ENCODE measurements around the gene CUL2. TPM values are rescaled to one million over a fixed set of nuclear protein-coding genes. Genes with fewer than 3 reads are reported as not detected.

Gene CUL2
- total RNA-seq, 3 donors from 2014 or later: 18.5 to 40.4 (median 24.7) TPM

GRCh38 chr10:35124540-35124939 is 34.4 kb upstream of the CUL2 start:
- intact Hi-C loops (cut with DNase I, micrococcal nuclease): loop anchor here in 1 of 2 donors (5.0 kb wide), 1 partner anchor 93 kb away; no protein-coding TSS in a partner anchor
- Histone ChIP-seq H3K4me3 (no peak overlapping the region), H3K36me3 (ENCODE audit: low read depth) (no peaks in the 10 kb centered on the region), H3K4me1 (ENCODE audit: low read depth) (no peaks in the 10 kb centered on the region), H3K9me3 (no peaks in the 10 kb centered on the region)
- ATAC-seq (no peak), DNase-seq (no peak)
- no peak for TF ChIP-seq CTCF (IDR thresholded peaks at IDR 0.05)

GRCh38 chr10:35119378-35119777 is 29.2 kb upstream of the CUL2 start:
- intact Hi-C loops (cut with DNase I, micrococcal nuclease): no loop called here
- Histone ChIP-seq H3K9me3 (no peaks in the 10 kb centered on the region), H3K36me3 (ENCODE audit: low read depth) (no peaks in the 10 kb centered on the region), H3K4me1 (ENCODE audit: low read depth) (no peaks in the 10 kb centered on the region), H3K4me3 (no peak overlapping the region)
- DNase-seq (no peak), ATAC-seq (no peak)
- TF ChIP-seq CTCF (IDR thresholded peaks at IDR 0.05): no peak

GRCh38 chr10:35112571-35112970 is 22.4 kb upstream of the CUL2 start:
- Histone ChIP-seq H3K4me3 (no peak overlapping the region), H3K36me3 (ENCODE audit: low read depth) (no peaks in the 10 kb centered on the region), H3K9me3 (no peaks in the 10 kb centered on the region), H3K4me1 (ENCODE audit: low read depth) (no peaks in the 10 kb centered on the region)
- ATAC-seq (no peak), DNase-seq (no peak)
- intact Hi-C loops (cut with DNase I, micrococcal nuclease): no loop called here
- no peak for TF ChIP-seq CTCF (IDR thresholded peaks at IDR 0.05)

GRCh38 chr10:35103882-35104281 is 13.7 kb upstream of the CUL2 start:
- ATAC-seq: no peak
- no peak for TF ChIP-seq CTCF (IDR thresholded peaks at IDR 0.05)
- intact Hi-C loops (cut with DNase I, micrococcal nuclease): no loop called here
- H3K4me3 ChIP-seq: no peak overlapping the region
- DNase-seq: no peak
- no peaks in the 10 kb centered on the region for H3K9me3 ChIP-seq
- no peaks in the 10 kb centered on the region for H3K4me1 ChIP-seq (ENCODE audit: low read depth)
- H3K36me3 ChIP-seq (ENCODE audit: low read depth): no peaks in the 10 kb centered on the region

GRCh38 chr10:35097510-35097909 is 7.4 kb upstream of the CUL2 start:
- Histone ChIP-seq H3K4me3 (no peak overlapping the region), H3K36me3 (ENCODE audit: low read depth) (no peaks in the 10 kb centered on the region), H3K4me1 (ENCODE audit: low read depth) (no peaks in the 10 kb centered on the region), H3K9me3 (no peaks in the 10 kb centered on the region)
- ATAC-seq: no peak
- intact Hi-C loops (cut with DNase I, micrococcal nuclease): no loop called here
- no peak for DNase-seq
- TF ChIP-seq CTCF (IDR thresholded peaks at IDR 0.05): no peak

- Histone ChIP-seq H3K36me3 (ENCODE audit: low read depth) (no peaks in the 10 kb centered on the region), H3K4me1 (ENCODE audit: low read depth) (no peaks in the 10 kb centered on the region), H3K4me3 (no peak overlapping the region), H3K9me3 (no peaks in the 10 kb centered on the region)
- no peak for DNase-seq
- ATAC-seq: no peak
- intact Hi-C loops (cut with DNase I, micrococcal nuclease): no loop called here
- TF ChIP-seq CTCF (IDR thresholded peaks at IDR 0.05): no peak
These were observed 6.2 kb upstream of the CUL2 start for GRCh38 chr10:35096312-35096711.
